HG03378 (cell line): Measurements from ENCODE around the gene LTBP2.

ENCODE experiments used
- ATAC-seq: cut with Tn5 transposase; IDR thresholded peaks from one replicate; pipeline ENCODE4 v1.9.1; 2021; ENCODE audit warnings: mild to moderate bottlenecking, moderate library complexity; ENCODE audit not compliant: unreplicated experiment

Gene LTBP2

DNA sequence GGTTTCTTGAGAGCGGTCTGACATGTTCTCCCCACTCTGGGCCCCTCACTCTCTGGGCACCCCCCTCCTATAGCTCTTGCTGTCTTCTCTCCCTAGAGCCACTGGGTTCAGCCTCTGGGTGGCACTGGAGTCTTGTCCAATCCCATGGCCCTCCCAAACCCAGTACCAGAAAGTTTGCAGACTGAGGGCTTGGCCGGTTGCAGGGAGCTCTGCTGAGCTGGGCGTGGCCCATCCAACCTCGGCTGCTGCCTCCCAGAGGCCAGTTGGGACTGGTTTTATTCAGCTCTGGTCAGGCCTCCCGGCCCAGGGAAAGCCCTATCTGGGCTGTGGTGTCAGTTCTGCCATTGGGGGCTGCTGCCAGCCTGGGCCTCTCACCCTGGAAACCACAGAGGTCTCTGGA lies 80.6 kb downstream of the LTBP2 start:
- ATAC-seq = no peak

DNA sequence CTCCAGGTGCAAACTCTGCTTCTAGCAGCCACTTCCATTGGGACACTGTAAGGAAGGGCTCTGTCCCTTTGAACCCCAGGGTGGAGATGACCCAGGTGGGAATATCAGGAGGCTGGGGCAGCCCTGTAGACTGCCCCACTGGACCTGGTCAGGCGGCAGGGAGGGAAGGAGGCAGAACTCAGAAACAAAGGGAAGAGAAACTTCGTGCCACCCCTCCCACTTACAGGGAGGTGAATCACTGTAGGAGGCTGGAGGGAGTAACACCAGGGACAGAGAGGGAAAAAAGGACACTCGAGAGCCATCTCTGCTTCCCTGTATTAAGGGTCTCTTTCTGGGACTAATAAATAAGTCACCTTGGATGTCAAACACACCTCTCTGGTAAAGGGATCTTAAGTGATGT lies 81.0 kb downstream of the LTBP2 start:
- ATAC-seq = no peak

DNA sequence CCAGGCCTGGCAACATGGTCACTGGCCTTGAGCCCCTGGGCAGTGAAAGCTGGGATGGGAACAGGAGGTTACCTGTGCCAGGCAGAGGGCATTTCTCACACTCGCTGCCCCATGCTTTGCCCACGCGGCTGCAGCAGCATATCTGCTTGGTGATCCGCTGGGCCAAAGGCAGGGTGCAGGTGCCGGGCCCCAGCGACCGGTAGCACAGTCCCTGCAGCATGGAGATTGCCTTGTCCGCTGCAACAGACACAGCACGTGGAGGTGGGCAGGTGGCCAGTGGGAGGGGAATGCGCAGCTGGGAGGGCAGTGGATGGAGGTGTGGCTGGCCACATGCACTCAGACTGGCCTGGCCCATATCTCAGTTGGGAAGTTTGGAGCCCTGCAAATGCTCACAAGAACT lies 83.2 kb downstream of the LTBP2 start:
- no peak for ATAC-seq

DNA sequence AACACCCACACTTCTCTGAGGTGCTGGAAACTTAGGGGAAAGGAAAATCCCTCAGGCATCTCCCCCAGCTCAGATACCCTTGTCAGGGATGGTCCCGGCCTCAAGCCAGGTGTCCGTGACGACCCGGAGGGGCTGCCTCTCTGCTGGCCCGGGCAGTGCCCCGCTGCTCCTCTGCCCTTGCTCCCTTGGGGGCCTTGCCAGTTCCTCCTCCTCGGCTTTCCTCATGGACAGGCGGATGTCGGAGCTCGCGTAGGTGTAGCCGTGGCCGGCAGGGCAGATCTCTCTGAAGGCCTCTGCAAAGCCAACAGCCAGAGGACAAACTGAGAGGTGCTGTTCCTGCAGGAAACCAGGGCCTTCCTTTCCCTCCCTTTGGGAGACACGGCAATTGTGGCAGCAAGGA lies 83.6 kb downstream of the LTBP2 start:
- no peak for ATAC-seq

DNA sequence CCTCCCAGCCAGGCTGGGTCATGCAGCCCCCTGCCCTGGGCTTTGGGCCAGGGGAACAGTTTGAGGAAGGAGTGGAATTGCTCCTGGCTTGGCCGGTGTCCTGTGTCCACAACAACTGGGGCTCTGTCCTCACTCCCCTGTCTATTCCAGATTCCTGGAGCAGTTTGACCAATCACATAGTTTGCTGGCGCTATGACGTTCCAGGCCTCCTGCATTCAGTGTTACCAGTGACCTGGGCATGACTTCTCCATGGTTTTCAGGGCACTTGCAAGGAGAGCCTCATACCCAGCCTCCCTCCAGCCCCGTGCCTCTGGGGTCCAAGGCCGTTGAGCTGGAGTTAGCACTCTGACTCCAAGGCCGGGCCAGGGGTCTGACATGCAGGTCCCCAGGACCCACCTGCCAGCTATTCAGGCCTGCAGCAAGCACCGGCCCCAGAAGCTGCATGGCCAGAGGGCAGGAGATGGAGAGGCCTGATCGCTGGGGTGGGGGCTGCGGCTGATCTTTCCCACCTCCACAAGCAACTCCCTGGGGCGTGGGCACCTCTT lies 84.2 kb downstream of the LTBP2 start:
- no peak for ATAC-seq

DNA sequence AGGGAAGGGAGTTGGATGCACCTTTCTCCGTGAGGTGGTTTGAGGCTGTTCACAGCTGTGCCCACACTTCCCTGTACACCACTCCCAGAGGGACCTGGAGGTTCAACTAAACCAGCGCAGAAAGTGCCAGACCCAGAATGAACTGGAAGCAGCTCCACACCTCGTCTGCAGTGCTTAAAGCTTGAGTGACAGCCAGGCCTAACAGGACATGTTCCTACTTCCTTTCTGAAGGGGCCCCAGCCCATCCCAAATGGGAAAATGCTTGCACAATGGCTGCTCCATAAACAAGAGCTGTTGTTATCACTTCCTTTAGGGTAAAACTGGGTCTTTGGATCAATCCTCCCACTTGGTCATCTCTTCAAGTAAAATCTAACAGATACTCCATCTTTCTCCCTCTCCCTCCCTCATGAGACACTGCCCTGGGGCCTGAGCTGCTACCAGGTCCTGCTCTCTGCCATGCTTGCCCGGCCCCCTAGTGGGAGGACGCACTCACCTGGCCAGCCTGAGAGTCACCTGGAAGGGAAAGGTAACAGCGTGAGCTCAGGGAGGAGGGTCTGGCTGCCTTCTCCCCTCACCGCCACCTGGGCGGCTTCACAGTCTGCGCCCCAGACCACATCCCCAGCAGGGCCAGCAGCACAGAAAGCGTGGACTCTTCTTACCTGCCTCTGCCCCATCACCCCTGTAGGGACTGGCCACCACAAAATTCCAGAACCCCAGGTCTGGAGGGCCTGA lies 85.0 kb downstream of the LTBP2 start:
- no peak for ATAC-seq

DNA sequence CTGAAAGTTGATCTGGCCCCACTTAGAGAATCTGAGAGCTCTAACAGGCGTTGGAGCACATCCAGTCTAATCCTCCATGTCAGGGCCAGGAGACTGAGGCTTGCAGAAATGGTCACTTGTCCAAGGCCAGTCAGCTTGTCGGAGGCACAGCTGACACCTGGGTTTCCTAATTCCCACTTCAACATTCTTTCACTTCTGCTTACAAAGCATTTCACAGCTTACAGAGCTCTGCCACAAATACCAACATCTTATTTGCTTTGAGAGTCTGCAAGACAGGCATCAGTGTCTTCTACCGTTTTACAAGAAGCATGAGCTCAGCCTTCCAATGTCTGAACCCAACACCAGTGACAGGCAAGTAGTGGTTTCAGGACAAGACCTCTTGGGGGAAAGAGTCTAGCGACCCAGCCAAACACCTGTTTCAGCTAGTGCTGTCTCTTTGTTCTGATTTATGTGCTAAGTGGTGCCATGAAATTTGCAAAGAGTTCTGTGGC lies 86.6 kb downstream of the LTBP2 start:
- no peak for ATAC-seq

DNA sequence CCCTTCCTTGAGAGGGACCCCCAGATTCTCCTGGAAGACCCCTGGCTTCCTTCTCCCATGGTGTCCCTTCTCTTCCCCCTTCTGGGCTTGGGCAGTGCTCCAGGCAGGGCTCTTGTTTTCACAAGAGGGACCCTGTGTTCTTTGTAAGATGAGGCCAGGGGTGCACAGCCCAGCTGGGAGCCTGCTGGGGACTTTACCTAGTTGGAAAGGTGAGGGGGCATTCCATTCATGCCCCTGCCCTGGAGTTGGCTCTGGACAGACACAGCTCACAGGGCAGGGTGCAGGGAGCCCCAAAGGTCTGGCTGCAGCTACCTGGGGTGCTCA lies 87.3 kb downstream of the LTBP2 start:
- no peak for ATAC-seq

DNA sequence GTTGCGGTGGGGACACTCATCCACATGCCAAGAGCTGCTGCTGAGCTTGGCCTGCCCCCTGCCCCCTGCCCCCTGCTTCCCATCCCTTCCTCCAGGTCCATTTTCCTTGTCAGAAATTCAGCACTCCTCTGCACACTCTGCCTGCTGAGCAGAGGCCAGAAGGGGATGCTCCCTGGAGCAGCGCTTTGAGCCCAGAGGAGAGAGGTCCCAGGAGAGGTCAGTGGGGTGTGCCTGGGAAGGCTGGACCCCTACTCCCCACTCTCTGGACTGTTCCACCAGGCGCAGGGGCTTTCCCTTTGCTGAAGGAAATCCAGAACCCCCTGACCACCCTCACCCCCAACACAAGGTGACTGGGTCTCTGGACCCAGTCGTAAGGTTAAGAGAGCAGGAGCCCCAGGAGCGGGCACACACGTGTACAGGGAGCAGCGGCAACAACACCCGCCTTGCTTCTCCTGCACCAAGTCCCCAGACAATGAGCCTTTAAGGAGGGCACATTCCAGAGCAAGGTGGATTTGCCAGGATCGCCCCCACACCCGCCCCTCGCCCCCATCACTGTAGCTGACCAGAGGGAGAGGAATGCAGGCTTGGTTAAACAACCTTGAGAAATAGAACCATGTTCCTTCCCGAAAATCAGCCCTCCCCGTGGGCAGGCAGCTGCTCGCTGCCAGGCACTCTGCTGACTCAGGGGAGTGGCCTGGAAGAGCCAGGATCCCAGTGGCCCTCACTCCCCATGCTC lies 87.8 kb downstream of the LTBP2 start:
- ATAC-seq = no peak

DNA sequence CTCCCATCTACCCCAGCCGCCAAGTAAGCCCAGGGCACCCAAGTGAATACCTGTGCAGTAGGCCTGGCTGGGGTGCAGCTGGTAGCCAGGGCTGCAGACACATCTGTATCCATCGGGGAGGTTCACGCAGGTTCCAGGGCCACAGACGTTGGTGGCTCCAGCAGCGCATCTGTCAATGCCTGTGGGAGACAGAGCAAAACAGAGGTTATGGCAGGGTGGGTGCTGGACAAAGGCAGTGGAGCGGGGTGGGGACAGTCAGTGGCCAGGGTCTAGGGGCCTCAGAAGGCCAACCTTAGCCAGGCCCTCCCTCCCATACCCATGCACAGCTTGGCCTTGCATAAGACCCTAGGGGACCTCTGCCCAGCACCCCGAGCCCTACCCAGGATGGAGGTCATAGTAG lies 89.3 kb downstream of the LTBP2 start:
- no peak for ATAC-seq

DNA sequence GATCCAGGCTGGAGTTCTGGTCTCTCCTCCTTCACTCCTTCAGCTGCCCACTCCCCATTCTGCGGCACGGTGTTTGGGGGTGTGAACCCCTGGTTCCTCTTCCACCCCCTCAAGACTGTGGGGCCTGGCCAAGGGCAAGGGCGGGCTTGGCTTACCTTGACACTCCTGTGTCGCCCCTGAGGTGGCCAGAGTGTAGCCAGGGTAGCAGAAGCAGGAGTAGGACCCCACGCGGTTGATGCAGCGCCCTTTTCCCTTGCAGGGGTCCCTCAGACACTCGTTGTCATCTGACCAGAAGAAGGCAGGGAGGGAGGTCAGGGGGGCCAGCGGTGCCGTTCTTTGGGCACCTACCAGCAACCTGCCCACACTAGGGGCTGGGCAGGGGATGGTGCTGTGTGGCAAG lies 90.3 kb downstream of the LTBP2 start:
- no peak for ATAC-seq

DNA sequence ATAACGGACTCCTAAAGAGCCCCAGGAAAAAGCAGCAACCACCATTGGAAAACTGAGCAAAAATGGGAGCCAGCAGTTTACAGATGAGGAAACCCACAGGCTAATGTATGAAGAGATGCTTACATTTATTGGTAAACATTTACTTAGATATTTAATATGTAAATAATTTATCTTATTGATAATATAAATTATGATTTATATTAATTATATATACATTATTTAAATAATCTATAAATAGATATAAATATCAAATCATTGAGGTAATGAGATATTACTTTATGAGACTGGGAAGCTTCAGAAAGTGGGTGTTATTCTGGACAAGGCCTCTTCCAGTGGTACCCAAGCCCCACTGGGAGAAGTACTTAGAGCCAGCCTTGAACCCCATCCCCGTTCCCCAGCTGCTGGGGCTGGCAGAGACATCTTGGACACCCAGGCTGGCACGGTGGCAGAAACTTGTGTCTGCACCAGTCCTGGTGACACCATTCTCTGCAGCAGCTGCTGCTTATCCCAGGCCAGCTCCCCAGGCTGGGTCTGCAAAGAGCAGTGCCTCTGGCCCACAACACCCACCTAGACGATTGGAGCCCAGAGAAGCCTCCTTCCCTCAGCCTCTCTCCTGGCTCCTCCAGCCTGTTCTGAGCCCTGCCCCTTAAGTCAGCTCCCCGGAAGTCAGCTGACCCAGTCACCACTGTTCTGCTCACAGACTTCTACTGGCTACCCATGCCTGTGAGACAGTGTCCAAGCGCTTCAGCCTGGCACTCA lies 92.5 kb downstream of the LTBP2 start:
- no peak for ATAC-seq

DNA sequence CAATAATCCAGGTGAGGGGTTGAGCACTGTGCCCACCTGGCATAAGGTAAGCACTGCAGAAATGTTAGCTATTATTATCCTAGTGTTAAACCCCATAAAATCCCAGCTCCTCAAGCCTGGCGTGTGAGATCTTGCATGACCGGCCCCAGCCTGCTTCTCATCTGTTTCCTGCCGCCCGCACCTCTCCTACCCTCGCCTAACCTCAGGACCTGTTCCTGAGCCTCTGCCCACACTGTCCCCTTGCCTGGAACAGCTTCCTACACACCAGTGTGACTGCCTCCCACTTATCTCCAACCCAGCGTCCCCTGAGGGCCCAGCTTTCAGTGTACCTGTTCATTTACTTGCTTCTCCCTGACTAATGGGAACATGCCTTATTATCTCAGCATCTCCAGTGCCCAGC lies 93.8 kb downstream of the LTBP2 start:
- ATAC-seq = no peak

DNA sequence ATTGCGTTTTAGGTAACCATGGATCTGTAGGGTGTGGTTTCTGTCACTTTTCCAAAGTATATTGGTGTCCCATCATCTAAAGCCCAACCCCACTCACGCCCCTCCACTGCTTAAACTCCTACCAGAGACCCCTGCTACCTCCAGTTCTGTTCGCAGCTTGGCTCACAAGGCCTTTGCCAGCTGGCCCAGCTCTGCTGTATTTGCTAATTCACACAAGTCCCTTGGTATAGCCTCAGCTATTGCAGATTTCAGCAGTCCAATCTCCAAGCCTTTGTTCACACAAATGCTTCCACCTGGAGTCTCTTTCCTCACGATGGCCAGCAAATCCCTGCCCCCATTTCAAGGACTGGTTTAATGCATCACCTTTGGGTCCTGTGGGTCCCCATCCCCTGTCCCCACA lies 94.3 kb downstream of the LTBP2 start:
- no peak for ATAC-seq

DNA sequence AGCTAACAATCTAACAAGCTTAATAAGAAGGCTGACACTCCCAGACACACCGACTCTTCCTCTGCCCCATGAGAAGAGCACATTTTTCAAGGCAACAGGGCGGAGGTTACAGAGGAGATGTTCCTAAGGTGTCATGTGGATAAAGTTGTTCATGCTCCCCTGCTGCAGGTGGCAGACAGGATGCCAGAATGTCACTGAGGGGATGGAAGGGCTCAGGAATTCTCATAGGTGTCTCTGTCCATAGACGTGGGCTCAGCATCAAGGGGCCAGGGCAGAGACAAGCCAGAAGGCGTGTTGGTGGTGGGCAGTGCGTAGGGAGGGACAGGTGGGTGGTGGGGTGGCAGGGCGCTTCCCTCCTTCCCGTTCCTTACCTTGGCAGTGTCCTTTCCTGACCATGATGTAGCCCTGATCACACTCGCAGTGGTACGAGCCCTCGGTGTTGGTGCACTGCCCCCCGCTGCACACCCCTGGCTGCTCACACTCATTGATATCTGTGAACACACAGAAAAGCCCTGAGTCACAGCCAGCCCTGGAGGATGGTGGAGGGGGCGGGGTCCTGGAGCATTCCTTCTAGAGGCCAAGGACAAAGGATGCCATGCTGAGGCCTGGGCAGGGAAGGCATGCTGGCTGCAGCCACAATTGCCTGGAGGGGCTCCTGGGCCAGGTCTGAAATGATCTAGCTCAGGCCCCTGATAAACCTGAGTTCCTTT lies 95.4 kb downstream of the LTBP2 start:
- no peak for ATAC-seq

DNA sequence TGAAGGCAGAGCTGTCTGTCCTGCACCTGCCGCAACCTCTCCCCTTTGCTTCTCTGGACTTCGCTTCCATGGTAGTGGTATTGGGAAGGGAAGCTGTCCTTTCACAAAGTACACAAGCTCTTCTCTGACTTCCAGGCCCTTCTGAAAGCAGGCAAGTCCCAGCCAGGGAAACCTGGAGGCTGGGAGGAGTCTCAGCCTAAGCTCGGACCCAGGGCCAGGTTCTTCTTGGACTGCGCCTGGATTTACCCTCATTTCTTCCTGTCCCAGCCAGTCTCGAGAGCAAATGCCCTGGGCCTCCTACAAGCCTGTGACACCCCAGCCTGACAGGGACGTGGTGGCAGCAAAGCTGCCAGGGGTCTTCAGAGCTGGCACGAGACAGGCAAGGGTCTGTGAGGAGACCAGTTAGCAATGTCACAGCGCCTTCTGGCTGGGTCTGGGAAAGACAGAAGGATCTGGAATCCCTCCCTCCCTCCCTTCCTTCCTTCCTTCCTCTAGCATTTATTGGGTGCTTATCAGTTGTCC lies 96.1 kb downstream of the LTBP2 start:
- no peak for ATAC-seq

DNA sequence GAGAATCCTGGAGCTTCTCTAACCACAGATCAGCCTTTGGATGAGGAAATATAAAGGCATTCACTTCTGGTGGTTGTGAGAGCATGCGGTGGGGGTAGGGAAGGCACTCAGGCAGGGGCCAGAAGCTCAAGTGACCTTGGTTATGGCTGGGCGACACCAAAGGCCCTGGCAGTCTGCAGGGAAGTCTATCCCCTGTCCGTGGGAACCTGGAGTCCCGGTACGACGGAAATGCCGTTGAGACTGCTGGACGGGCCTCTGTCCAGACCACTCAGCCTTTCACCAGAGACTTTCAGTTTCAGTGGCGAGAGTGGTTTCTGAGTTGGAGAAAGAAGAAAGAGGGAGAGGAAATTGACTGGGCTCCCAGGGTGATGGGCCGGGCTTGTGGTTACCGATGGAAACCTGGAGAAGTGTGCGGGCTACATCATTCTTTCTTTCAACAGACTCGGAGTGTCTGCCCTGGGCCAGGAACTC lies 97.5 kb downstream of the LTBP2 start:
- no peak for ATAC-seq

DNA sequence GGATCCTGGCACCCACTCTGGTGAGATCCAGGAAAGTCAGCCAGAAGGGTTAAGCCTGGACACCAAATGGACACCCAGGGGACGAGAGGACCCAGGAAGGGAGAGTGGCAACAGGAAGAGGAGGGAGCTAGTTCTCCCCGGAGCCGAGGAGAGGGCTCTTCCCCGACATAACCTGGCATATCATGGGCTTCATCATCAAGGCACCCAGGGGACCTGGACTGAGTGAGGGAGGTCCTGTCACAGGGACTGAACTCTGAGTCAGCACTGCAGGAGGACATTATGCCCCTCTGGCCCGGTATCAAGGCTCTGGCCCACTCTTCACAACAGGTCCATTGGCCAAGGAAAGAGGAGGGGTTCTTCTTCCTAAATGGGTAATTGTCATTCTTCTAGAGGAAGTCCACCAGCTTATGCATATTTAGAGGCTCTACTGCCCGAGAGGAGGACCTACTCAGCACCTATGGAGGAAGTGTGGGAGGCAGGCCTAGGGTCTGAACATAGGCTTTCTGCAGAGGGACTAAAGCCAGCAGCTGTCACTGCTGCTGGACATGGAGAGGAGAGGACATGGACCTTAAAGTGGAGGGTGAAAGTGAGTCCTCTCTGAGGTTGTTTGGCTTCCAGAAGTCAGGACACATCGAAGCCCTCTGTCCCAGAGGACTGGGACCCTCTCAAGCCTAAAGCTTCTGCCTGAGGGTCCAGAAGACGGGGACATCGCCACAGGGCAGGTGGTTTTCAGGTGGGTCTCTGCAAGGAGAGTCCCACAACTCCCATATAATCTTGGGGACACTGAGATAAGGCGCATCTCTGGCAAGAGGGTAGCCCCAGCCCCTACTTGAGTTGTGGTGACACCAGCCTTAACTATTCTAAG lies 99.8 kb downstream of the LTBP2 start:
- ATAC-seq = no peak

DNA sequence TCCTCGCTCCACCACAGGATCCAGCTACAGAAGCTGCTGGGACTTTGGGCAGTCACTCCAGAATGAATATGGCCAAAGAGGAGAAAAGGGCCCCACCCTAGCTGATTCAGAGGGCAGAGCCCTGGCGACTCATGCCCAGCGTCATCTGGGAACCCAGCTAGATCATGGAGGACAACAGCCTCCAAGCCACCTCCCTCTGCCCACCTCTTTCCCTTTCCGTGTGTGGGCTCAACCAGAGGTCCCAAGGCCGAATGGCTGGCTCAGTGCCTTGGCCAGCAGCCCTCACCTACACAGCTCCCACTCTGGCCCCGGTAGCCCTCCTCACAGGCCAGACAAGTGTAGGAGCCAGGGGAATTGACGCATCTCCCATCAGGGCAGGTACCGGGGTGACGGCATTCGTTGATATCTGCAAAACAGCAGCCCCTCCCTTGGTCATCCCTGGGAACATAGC lies 101.1 kb downstream of the LTBP2 start:
- ATAC-seq = no peak
